ENCODE data around the gene SLC17A8. TPM values are rescaled to one million over a fixed set of nuclear protein-coding genes. Genes with fewer than 3 reads are reported as not detected.
"Not testable (repeated sequence)": the region's sequence is repeated elsewhere in the genome, so short reads cannot be mapped to it uniquely, and the experiment has no call there.

SLC17A8 gene
- total RNA-seq (2014; rRNA removed; shearing (Covaris generic)), result not detected in 2 replicates

GRCh38 chr12:100356644-100357223 lies at the start of gene SLC17A8:
TSS of gene SLC17A8 (plus strand) at chr12:100357074. CDS start at chr12:100357392, 318 bp downstream.
- no peak for DNase-seq (ENCODE audit: low spot score)

GRCh38 chr12:100308138-100308537 lies 48.7 kb upstream of the SLC17A8 start:
- not testable (repeated sequence) for DNase-seq (ENCODE audit: low spot score)

- no peak for DNase-seq (ENCODE audit: low spot score)
Observed at GRCh38 chr12:100311317-100311716, 45.6 kb upstream of the SLC17A8 start.

GRCh38 chr12:100317371-100317770 lies 39.5 kb upstream of the SLC17A8 start:
- no peak for DNase-seq (ENCODE audit: low spot score)

- DNase-seq (ENCODE audit: low spot score), result no peak
Observed at GRCh38 chr12:100324498-100324897, 32.4 kb upstream of the SLC17A8 start.

- DNase-seq (ENCODE audit: low spot score), result no peak
Observed at GRCh38 chr12:100326208-100326607, 30.7 kb upstream of the SLC17A8 start.

- DNase-seq (ENCODE audit: low spot score), result no peak
Observed at GRCh38 chr12:100329800-100330199, 27.1 kb upstream of the SLC17A8 start.

- no peak for DNase-seq (ENCODE audit: low spot score)
Observed at GRCh38 chr12:100331871-100332270, 25.0 kb upstream of the SLC17A8 start.

- no peak for DNase-seq (ENCODE audit: low spot score)
Observed at GRCh38 chr12:100332852-100333251, 24.0 kb upstream of the SLC17A8 start.

GRCh38 chr12:100337299-100337698 lies 19.6 kb upstream of the SLC17A8 start:
- DNase-seq (ENCODE audit: low spot score), result no peak

GRCh38 chr12:100337727-100338126 lies 19.1 kb upstream of the SLC17A8 start:
- no peak for DNase-seq (ENCODE audit: low spot score)

GRCh38 chr12:100339071-100339470 lies 17.8 kb upstream of the SLC17A8 start:
- DNase-seq (ENCODE audit: low spot score), result no peak

GRCh38 chr12:100342897-100343296 lies 14.0 kb upstream of the SLC17A8 start:
- DNase-seq (ENCODE audit: low spot score), result not testable (repeated sequence)

- DNase-seq (ENCODE audit: low spot score), result not testable (repeated sequence)
Observed at GRCh38 chr12:100344351-100344750, 12.5 kb upstream of the SLC17A8 start.

GRCh38 chr12:100345020-100345767 lies 11.7 kb upstream of the SLC17A8 start:
- DNase-seq (ENCODE audit: low spot score), result no peak

GRCh38 chr12:100346660-100347059 lies 10.2 kb upstream of the SLC17A8 start:
- DNase-seq (ENCODE audit: low spot score), result no peak

GRCh38 chr12:100348657-100349454 lies 8.0 kb upstream of the SLC17A8 start:
- DNase-seq (ENCODE audit: low spot score), result peak; percentile 62

GRCh38 chr12:100359248-100359647 lies 2.4 kb downstream of the SLC17A8 start:
- no peak for DNase-seq (ENCODE audit: low spot score)

- no peak for DNase-seq (ENCODE audit: low spot score)
Observed at GRCh38 chr12:100359822-100360221, 2.9 kb downstream of the SLC17A8 start.

- DNase-seq (ENCODE audit: low spot score), result no peak
Observed at GRCh38 chr12:100360450-100360849, 3.6 kb downstream of the SLC17A8 start.

- DNase-seq (ENCODE audit: low spot score), result no peak
Observed at GRCh38 chr12:100364324-100364723, 7.5 kb downstream of the SLC17A8 start.

- DNase-seq (ENCODE audit: low spot score), result no peak
Observed at GRCh38 chr12:100365411-100365810, 8.5 kb downstream of the SLC17A8 start.
